Mucosa of stomach (tissue), 1 donor: ENCODE results near the gene TTYH1.
"Not testable (repeated sequence)": the region's sequence is repeated elsewhere in the genome, so short reads cannot be mapped to it uniquely, and the experiment has no call there.

ENCODE experiments used
- H3K27me3 ChIP-seq: one replicate; pipeline ENCODE4 v1.7.0; 2013; ENCODE audit warnings: mild to moderate bottlenecking, low read length; ENCODE audit not compliant: control insufficient read depth, insufficient read depth
- H3K36me3 ChIP-seq: one replicate; pipeline ENCODE4 v1.7.0; 2013; ENCODE audit warnings: low read length; ENCODE audit not compliant: control insufficient read depth, insufficient read depth
- H3K4me1 ChIP-seq: one replicate; pipeline ENCODE4 v1.7.0; 2013; ENCODE audit warnings: mild to moderate bottlenecking, low read length; ENCODE audit not compliant: control insufficient read depth, insufficient read depth
- H3K4me3 ChIP-seq: one replicate; pipeline ENCODE4 v1.7.0; 2013; ENCODE audit warnings: low read length
- H3K9ac ChIP-seq: one replicate; pipeline ENCODE4 v1.7.0; 2013; ENCODE audit warnings: mild to moderate bottlenecking, low read length, moderate library complexity
- H3K9me3 ChIP-seq: one replicate; pipeline ENCODE4 v1.7.0; 2013; ENCODE audit warnings: mild to moderate bottlenecking, low read length, moderate library complexity; ENCODE audit not compliant: control insufficient read depth
- donor health status: Pancreatic carcinoma.

Gene TTYH1

DNA sequence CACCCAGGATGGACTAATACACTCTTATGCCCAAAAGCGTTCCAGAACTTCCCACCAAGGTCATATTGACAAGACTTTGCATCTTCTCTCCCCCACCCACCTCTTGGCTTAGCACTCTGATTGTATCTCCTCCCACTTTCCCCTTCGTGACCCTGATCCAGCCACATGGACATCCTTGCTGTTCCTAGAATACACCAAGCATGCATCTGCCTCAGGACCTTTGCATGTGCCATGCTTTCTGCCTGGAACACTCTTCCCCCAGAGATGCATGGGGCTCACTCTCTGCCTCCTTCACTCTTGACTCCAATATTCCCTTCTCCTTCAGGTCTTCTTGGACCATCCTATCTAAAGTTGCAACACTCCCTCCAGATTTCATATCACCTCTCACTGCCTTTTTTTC is 34.4 kb upstream of the TTYH1 start:
- H3K27me3 ChIP-seq: no peaks in the 10 kb centered on the region
- no peaks in the 10 kb centered on the region for H3K4me1 ChIP-seq
- no peaks in the 10 kb centered on the region for H3K36me3 ChIP-seq
- no peak overlapping the region for H3K9ac ChIP-seq
- H3K9me3 ChIP-seq: no peaks in the 10 kb centered on the region
- H3K4me3 ChIP-seq: no peak overlapping the region

DNA sequence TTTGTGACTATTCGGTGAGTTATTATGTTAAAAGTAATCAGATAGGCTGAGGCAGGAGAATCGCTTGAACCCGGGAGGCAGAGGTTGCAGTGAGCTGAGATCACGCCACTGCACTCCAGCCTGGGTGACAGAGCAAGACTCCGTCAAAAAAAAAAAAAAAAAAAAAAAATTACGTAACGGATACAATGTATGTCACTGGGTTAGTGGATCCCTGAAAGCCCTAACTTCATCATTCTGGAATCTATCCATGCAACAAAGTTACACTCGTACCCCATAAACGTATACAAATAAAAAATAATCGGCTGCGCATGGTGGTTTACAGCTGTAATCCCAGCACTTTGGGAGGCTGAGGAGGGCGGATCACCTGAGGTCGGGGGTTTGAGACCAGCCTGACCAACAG is 33.2 kb upstream of the TTYH1 start:
- not testable (repeated sequence) for H3K27me3 ChIP-seq, H3K4me1 ChIP-seq, H3K9me3 ChIP-seq, H3K36me3 ChIP-seq, H3K9ac ChIP-seq, H3K4me3 ChIP-seq

DNA sequence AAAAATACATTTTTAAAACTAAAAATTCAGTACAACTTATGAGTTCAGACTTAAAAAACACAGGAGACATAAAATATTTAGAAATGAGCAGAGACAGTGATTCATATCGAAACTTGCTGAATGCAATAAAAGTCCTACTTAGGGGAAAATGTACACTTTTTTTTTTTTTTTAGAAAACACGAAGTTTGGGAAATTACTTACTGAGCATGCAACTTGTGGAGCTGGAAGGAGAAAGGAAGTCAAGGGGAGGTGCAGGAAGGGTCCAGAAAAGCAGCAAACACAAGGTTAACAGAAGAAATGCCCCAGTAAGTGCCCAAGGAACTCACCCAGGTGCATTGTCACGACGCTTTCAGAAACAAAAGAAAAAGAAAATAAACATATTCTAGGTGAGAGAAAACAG is 31.9 kb upstream of the TTYH1 start:
- Histone ChIP-seq H3K9ac (no peak overlapping the region), H3K27me3 (peaks cover 4% of the 10 kb centered on the region), H3K4me3 (no peak overlapping the region), H3K4me1 (peaks cover 7% of the 10 kb centered on the region), H3K36me3 (no peaks in the 10 kb centered on the region), H3K9me3 (no peaks in the 10 kb centered on the region)

DNA sequence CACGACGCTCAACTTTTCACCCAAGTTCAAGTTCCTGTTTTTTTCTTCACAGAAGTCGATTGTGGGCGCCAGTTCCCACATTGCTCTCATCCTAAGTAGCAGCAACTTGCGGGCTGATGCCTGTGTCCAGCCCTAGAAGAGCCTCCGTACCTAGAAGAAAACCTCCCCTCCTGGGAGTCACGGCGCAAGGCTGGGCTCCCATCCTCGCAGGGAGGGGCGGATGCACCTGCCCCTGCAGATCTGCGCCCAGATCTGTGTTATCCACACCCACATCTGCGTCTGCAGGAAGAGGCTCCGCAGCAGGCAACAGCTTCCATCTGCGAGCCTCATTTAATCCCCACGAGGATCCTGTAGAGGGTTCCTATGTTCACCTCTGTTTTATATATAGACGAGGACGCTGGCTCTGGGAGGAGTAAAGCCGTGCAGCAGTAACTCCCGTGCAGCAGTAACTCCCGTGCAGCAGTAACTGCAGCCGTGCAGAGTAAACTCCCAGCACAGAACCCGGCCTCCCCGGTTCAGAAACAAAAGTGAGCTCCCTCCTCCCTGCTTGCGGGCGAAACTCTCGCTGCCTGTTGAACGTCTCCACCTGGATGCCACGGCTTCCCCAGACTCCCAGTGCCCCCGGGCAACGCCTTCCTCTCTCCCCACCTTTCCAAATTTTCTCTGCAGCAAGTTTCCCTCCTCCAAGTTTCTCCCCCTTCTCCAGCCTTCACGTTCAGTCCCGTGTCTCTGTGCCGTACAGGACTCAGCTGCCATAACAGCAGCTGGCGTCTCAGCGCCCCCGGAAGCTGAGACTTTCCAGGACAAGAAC is 27.1 kb upstream of the TTYH1 start:
- peaks cover 7% of the 10 kb centered on the region for H3K4me1 ChIP-seq
- H3K4me3 ChIP-seq: no peak overlapping the region
- H3K27me3 ChIP-seq: peaks cover 10% of the 10 kb centered on the region
- H3K36me3 ChIP-seq: no peaks in the 10 kb centered on the region
- peak overlapping the region; percentile 11 for H3K9ac ChIP-seq
- no peaks in the 10 kb centered on the region for H3K9me3 ChIP-seq

DNA sequence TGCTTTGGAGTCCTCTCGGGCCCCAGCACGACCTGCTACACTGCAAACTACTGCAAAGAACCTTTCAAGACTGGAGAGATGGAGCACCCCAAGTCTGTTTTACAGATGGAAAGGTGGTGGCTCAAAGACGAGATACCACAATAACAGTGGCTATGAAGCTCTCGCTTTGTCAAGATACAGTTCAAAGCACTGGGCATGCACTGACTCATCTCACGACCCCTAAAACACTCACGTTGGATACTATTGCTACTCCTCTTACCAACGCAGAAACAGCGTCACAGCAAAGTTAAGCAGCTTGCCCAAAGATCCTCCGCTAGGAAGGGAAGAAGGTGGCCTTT is 26.5 kb upstream of the TTYH1 start:
- H3K36me3 ChIP-seq: no peaks in the 10 kb centered on the region
- peaks cover 7% of the 10 kb centered on the region for H3K4me1 ChIP-seq
- peaks cover 10% of the 10 kb centered on the region for H3K27me3 ChIP-seq
- no peaks in the 10 kb centered on the region for H3K9me3 ChIP-seq
- H3K9ac ChIP-seq: peak overlapping the region; percentile 11
- H3K4me3 ChIP-seq: no peak overlapping the region

DNA sequence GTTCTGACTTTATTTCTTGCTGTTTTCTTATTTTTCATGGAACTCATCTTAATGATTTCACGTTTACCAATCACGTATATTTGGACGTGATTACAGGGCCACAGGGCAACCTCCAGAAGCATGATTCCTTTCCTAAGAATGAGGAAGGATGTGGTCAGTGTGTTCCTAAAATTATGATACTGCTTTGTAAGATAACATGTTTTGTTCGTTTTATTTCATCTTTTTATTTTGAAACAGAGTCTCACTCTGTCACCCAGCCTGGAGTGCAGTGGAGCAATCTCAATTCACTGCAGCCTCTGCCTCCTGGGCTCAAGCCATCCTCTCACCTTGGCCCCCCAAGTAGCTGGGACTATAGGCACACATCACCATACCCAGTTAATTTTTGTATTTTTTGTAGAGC is 25.7 kb upstream of the TTYH1 start:
- Histone ChIP-seq H3K9ac (no peak overlapping the region), H3K9me3 (no peaks in the 10 kb centered on the region), H3K36me3 (no peaks in the 10 kb centered on the region), H3K4me1 (peaks cover 7% of the 10 kb centered on the region), H3K4me3 (no peak overlapping the region), H3K27me3 (peaks cover 10% of the 10 kb centered on the region)

DNA sequence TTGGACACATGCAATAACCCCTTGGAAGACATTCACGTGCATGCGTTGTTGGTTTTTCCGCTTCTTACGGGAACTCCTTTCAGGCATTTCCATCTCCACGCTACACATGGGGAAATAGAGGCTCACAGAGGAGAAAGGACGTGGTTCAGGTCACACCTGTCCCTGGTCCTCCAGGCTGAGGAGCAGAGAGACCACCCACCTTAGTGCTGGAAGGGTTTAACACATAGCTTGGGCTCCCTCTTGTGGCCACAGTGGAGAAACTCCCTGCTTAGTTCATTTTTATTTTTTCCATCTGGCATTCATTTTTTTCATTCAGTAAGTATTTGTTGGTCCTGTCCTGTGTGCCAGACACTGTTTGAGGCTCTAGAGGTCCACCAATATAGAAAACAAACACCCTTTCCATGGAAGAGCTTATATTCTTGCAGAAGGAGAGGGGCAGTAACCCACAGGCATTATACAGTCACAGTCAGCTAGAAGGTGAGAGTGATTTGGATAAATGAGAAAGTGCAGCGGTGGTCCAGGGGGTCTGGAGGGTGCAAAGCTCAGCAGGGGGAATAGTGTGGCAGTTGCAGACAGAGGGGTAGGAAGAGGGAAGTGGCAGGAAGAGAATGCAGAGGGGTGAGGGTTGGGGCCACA is 24.2 kb upstream of the TTYH1 start:
- Histone ChIP-seq H3K36me3 (no peaks in the 10 kb centered on the region), H3K9ac (no peak overlapping the region), H3K9me3 (no peaks in the 10 kb centered on the region), H3K4me3 (no peak overlapping the region), H3K4me1 (peaks cover 7% of the 10 kb centered on the region), H3K27me3 (peaks cover 10% of the 10 kb centered on the region)

DNA sequence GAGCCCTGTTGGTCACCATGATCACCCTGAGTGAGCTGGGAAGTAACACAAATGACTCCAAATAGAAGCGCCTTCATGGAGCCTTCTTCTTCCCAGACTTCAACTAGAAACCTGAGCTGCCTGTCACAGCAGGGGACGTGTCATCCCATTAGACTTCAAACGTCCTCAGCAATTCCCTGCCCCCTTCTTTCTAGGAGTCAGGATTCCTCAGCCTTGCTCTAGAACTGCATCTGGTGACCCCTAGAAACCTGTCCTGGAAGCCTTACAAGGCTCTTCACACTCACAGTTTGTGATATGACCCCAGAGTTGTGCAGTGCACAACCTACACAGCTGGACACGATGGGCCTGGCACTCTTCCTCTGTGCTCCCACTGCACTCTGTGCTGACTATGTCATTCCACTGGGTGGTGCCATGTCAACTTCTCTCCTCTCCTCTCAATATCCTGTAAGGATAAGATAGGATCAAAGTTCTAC is 23.6 kb upstream of the TTYH1 start:
- peaks cover 10% of the 10 kb centered on the region for H3K27me3 ChIP-seq

DNA sequence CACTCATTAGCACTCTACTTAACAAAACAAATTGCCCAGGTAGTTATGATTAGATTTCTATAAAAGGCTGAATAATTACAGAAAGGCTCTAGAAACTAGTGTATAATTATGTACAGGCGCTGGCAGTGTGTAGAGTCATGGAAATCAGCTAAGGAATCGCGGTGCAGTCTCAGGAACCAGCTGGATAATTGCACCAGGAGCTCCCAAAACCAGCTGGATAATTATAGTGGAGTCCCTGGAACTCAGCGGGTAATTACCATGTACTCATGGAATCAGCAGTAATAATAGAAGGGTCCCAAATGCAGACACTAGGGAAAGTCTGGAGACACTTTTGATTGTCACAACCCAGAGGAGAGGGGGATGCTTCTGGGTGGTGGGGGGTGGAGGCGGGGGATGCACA is 23.2 kb upstream of the TTYH1 start:
- H3K9me3 ChIP-seq: no peaks in the 10 kb centered on the region
- H3K9ac ChIP-seq: no peak overlapping the region
- H3K27me3 ChIP-seq: peaks cover 10% of the 10 kb centered on the region
- H3K4me3 ChIP-seq: no peak overlapping the region
- H3K4me1 ChIP-seq: peaks cover 7% of the 10 kb centered on the region
- H3K36me3 ChIP-seq: no peaks in the 10 kb centered on the region

More for the DNA sequence above, 23.6 kb upstream of the TTYH1 start:
- no peak overlapping the region for H3K4me3 ChIP-seq
- peaks cover 7% of the 10 kb centered on the region for H3K4me1 ChIP-seq
- H3K9me3 ChIP-seq: no peaks in the 10 kb centered on the region
- no peaks in the 10 kb centered on the region for H3K36me3 ChIP-seq
- no peak overlapping the region for H3K9ac ChIP-seq

DNA sequence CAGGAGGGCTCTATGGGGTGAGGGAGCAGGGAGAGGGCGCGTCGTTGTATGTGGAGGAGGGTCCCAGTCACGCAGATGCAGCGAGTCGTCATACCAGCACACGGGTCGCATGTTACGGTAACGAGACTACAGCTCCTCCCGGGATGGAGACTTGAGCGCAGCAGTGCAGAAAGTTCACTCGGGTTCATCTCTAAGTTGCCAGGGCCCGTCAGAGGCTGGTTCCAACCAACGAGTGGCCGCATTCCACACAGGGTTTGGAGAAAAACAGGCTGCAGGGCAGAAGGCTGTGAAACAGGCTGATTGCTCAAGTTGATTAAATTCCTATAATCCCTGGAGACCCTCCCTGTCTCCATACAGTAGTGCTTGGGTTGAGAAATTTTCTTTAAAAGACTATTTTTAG is 21.9 kb upstream of the TTYH1 start:
- no peaks in the 10 kb centered on the region for H3K9me3 ChIP-seq
- H3K9ac ChIP-seq: no peak overlapping the region
- no peaks in the 10 kb centered on the region for H3K4me1 ChIP-seq
- H3K27me3 ChIP-seq: peaks cover 5% of the 10 kb centered on the region
- no peak overlapping the region for H3K4me3 ChIP-seq
- no peaks in the 10 kb centered on the region for H3K36me3 ChIP-seq

DNA sequence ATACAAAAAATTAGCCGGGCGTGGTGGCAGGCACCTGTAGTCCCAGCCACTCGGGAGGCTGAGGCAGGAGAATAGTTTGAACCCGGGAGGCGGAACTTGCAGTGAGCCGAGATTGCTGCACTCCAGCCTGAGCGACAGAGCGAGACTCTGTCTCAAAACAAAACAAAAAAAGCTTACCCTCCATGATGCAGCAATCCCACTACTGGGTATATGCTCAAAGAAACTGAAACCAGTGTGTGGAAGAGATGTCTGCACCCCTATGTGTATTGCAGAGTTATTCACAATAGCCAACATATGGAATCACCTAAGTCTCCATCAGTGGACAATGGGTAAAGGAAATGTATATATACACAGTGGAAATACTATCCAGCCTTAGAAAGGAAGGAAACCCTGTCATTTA is 19.6 kb upstream of the TTYH1 start:
- Histone ChIP-seq H3K36me3 (no peaks in the 10 kb centered on the region), H3K4me3 (no peak overlapping the region), H3K9ac (no peak overlapping the region), H3K4me1 (no peaks in the 10 kb centered on the region), H3K9me3 (no peaks in the 10 kb centered on the region), H3K27me3 (no peaks in the 10 kb centered on the region)

DNA sequence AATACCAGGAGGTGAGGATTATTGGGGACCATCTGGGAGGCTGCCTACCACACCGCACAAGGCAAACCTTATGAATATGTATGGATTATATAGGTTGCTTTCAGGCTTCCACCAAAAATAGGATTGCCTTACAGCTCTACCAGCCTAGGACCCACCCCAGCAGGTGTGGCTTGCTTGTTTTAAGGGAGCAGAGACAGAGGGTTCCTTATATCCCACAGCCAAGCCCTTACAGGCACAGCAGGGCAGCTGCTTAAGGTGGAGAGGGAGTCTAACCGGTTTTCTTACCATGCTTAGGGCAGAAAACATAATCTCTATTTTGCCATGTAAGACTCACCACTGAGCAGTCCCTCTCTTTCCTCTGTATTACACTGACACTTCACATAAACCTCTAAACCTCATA is 16.1 kb upstream of the TTYH1 start:
- no peak overlapping the region for H3K4me3 ChIP-seq
- H3K27me3 ChIP-seq: no peaks in the 10 kb centered on the region
- no peak overlapping the region for H3K9ac ChIP-seq
- H3K4me1 ChIP-seq: no peaks in the 10 kb centered on the region
- H3K36me3 ChIP-seq: no peaks in the 10 kb centered on the region
- H3K9me3 ChIP-seq: no peaks in the 10 kb centered on the region
